C1 segment of cervical spinal cord (tissue), 14 donors: ENCODE measurements around the gene GALNT13.

ENCODE experiments used
- DNase-seq, 14 donors: peaks; one replicate each; lab custom pipeline; 2025; lab: John Stamatoyannopoulos, UW

Gene GALNT13

GRCh38 chr2:154402213-154402612, 530.5 kb downstream of the GALNT13 start:
- no peak for DNase-seq

- no peak for DNase-seq
These were observed 531.6 kb downstream of the GALNT13 start for GRCh38 chr2:154403242-154403790.

- no peak for DNase-seq
These were observed 537.1 kb downstream of the GALNT13 start for GRCh38 chr2:154408786-154409185.

- DNase-seq: no peak
These were observed 550.5 kb downstream of the GALNT13 start for GRCh38 chr2:154422251-154422650.

GRCh38 chr2:154425994-154426393, 554.3 kb downstream of the GALNT13 start:
- DNase-seq: no peak

GRCh38 chr2:154427453-154427852, 555.7 kb downstream of the GALNT13 start:
- DNase-seq: no peak

GRCh38 chr2:154428022-154428421, 556.3 kb downstream of the GALNT13 start:
- DNase-seq: no peak

- DNase-seq: no peak
These were observed 561.3 kb downstream of the GALNT13 start for GRCh38 chr2:154433010-154433409.

- DNase-seq: no peak
These were observed 565.4 kb downstream of the GALNT13 start for GRCh38 chr2:154437104-154437503.

GRCh38 chr2:154439156-154439555, 567.4 kb downstream of the GALNT13 start:
- no peak for DNase-seq

GRCh38 chr2:154443919-154444318, 572.2 kb downstream of the GALNT13 start:
- no peak for DNase-seq

GRCh38 chr2:154446324-154446723, 574.6 kb downstream of the GALNT13 start:
- DNase-seq: no peak

- no peak for DNase-seq
These were observed 576.2 kb downstream of the GALNT13 start for GRCh38 chr2:154447727-154448418.

- DNase-seq: no peak
These were observed 578.4 kb downstream of the GALNT13 start for GRCh38 chr2:154449951-154450658.

GRCh38 chr2:154452471-154452870, 580.7 kb downstream of the GALNT13 start:
- DNase-seq: no peak

- no peak for DNase-seq
These were observed 581.3 kb downstream of the GALNT13 start for GRCh38 chr2:154452906-154453493.

GRCh38 chr2:154455166-154455565, 583.4 kb downstream of the GALNT13 start:
- DNase-seq: peak in 1 of 14 donors; percentile 5

GRCh38 chr2:154455866-154456265, 584.1 kb downstream of the GALNT13 start:
- no peak for DNase-seq

GRCh38 chr2:154457286-154457685, 585.6 kb downstream of the GALNT13 start:
- no peak for DNase-seq

- DNase-seq: no peak
These were observed 587.6 kb downstream of the GALNT13 start for GRCh38 chr2:154459286-154459685.

- DNase-seq: no peak
These were observed 590.9 kb downstream of the GALNT13 start for GRCh38 chr2:154462634-154463033.

- DNase-seq: no peak
These were observed 594.5 kb downstream of the GALNT13 start for GRCh38 chr2:154466226-154466625.

GRCh38 chr2:154470376-154470775, 598.7 kb downstream of the GALNT13 start:
- DNase-seq: no peak
